Ascending aorta (tissue), 2 donors: ENCODE data around the gene FIBIN. TPM values are rescaled to one million over a fixed set of nuclear protein-coding genes. Genes with fewer than 3 reads are reported as not detected.
A peak's percentile ranks its signal among the peaks of the same experiment; 100 is the strongest.
"Not testable (repeated sequence)": the region's sequence is repeated elsewhere in the genome, so short reads cannot be mapped to it uniquely, and the experiment has no call there.

Experiments
- DNase-seq, 2 donors: peaks; one replicate each; pipeline ENCODE4 v3.0.0-alpha.2; 2019; ENCODE audit warnings: low spot score in 2 of 2
- H3K27ac ChIP-seq, 2 donors: fragments of 200-600 bp; sonication (generic); one replicate each; pipeline ENCODE4 v1.5.1; 2016 to 2017; ENCODE audit warnings: mild to moderate bottlenecking in 1 of 2
- H3K27me3 ChIP-seq: fragments of 200-600 bp; sonication (generic); one replicate; pipeline ENCODE4 v1.5.1; 2017
- H3K36me3 ChIP-seq, 2 donors: fragments of 200-600 bp; sonication (generic); one replicate each; pipeline ENCODE4 v1.5.1; 2016
- H3K4me1 ChIP-seq, 2 donors: fragments of 200-600 bp; sonication (generic); one replicate each; pipeline ENCODE4 v1.5.1; 2016 to 2017; ENCODE audit warnings: mild to moderate bottlenecking in 1 of 2
- H3K4me3 ChIP-seq, 2 donors: fragments of 200-600 bp; sonication (generic); one replicate each; pipeline ENCODE4 v1.5.1; 2016 to 2017; ENCODE audit warnings: mild to moderate bottlenecking in 1 of 2
- H3K9me3 ChIP-seq, 2 donors: fragments of 200-600 bp; sonication (generic); one replicate each; pipeline ENCODE4 v1.5.1; 2016
- CTCF ChIP-seq, 3 experiments: fragments of 200-600 bp in 2 of 3; fragments of 450-650 bp in 1 of 3; sonication (generic) in 2 of 3; IDR thresholded peaks; one replicate each; pipeline ENCODE4 v1.5.1; 2016 to 2019; ENCODE audit warnings: antibody characterized with exemption in 3 of 3, mild to moderate bottlenecking in 1 of 3, moderate library complexity in 1 of 3
- intact Hi-C: fragments of 100-400 bp; cut with DNase I; formaldehyde crosslinking; loops from one replicate; pipeline ENCODE4 v1.15.1; 2023
- total RNA-seq: library from RNA; depleted of rRNA; stranded (reverse); fragments of >200 nt; gene quantifications from one replicate; pipeline ENCODE4 v1.1.0, GENCODE V29; 2016

FIBIN gene
- total RNA-seq, 1 donor from 2014 or later, result 59.1 TPM

- Histone ChIP-seq H3K4me1 (peaks cover 0 to 8% of the 10 kb centered on the region in 2 donors), H3K36me3 (no peaks in the 10 kb centered on the region), H3K27me3 (no peaks in the 10 kb centered on the region), H3K9me3 (no peaks in the 10 kb centered on the region), H3K4me3 (no peak overlapping the region), H3K27ac (no peak overlapping the region)
- no peak for DNase-seq
- intact Hi-C loops, result no loop called here
- no peak for TF ChIP-seq CTCF (IDR thresholded peaks at IDR 0.05)
These were observed 22.0 kb upstream of the FIBIN start for GRCh38 chr11:26971961-26972360.

GRCh38 chr11:26974069-26974783 is 19.7 kb upstream of the FIBIN start:
- H3K27me3 ChIP-seq, result no peaks in the 10 kb centered on the region

GRCh38 chr11:26974996-26975395 is 18.9 kb upstream of the FIBIN start:
- Histone ChIP-seq H3K9me3 (peaks cover 0 to 3% of the 10 kb centered on the region in 2 donors), H3K27ac (peak overlapping the region; percentile 11 to 55), H3K27me3 (no peaks in the 10 kb centered on the region), H3K4me3 (no peak overlapping the region), H3K36me3 (no peaks in the 10 kb centered on the region), H3K4me1 (peaks cover 0 to 8% of the 10 kb centered on the region in 2 donors)
- DNase-seq, result no peak
- no peak for TF ChIP-seq CTCF (IDR thresholded peaks at IDR 0.05)
- intact Hi-C loops, result no loop called here

More at GRCh38 chr11:26974069-26974783, 19.7 kb upstream of the FIBIN start:
- no peak for TF ChIP-seq CTCF (IDR thresholded peaks at IDR 0.05)
- no peak overlapping the region for H3K4me3 ChIP-seq
- intact Hi-C loops, result no loop called here
- peak overlapping the region; percentile 32 to 55 for H3K27ac ChIP-seq
- H3K4me1 ChIP-seq, result peaks cover 0 to 8% of the 10 kb centered on the region in 2 donors
- H3K36me3 ChIP-seq, result no peaks in the 10 kb centered on the region
- no peak for DNase-seq
- peaks cover 0 to 1% of the 10 kb centered on the region in 2 donors for H3K9me3 ChIP-seq

GRCh38 chr11:26976389-26976788 is 17.5 kb upstream of the FIBIN start:
- no peak for TF ChIP-seq CTCF (IDR thresholded peaks at IDR 0.05)
- Histone ChIP-seq H3K4me1 (peaks cover 0 to 8% of the 10 kb centered on the region in 2 donors), H3K27me3 (no peaks in the 10 kb centered on the region), H3K36me3 (no peaks in the 10 kb centered on the region), H3K9me3 (peaks cover 3% of the 10 kb centered on the region in 2 donors), H3K27ac (peak overlapping the region; percentile 7 to 55), H3K4me3 (no peak overlapping the region)
- intact Hi-C loops, result no loop called here
- DNase-seq, result no peak

- peaks cover 3 to 10% of the 10 kb centered on the region in 2 donors for H3K9me3 ChIP-seq
- H3K36me3 ChIP-seq, H3K4me1 ChIP-seq, H3K4me3 ChIP-seq, H3K27me3 ChIP-seq, H3K27ac ChIP-seq, DNase-seq, intact Hi-C loops: not testable (repeated sequence)
These were observed 16.7 kb upstream of the FIBIN start for GRCh38 chr11:26977209-26977608.

- TF ChIP-seq CTCF (IDR thresholded peaks at IDR 0.05), result no peak
- Histone ChIP-seq H3K27ac (no peak overlapping the region), H3K4me1 (peaks cover 0 to 24% of the 10 kb centered on the region in 2 donors), H3K36me3 (no peaks in the 10 kb centered on the region), H3K27me3 (no peaks in the 10 kb centered on the region), H3K9me3 (peaks cover 3 to 21% of the 10 kb centered on the region in 2 donors), H3K4me3 (no peak overlapping the region)
- intact Hi-C loops, result no loop called here
- no peak for DNase-seq
These were observed 10.3 kb upstream of the FIBIN start for GRCh38 chr11:26983645-26984044.
